A549 (cell line): Measurements from ENCODE around the gene TCN2. TPM values are rescaled to one million over a fixed set of nuclear protein-coding genes. Genes with fewer than 3 reads are reported as not detected.

Experiments used
- ATAC-seq, 2 experiments: fragments of 200-7000 bp in 1 of 2; fragments of >200 bp in 1 of 2; cut with Nextera tagmentation in 1 of 2; cut with Tn5 transposase in 1 of 2; 3 replicates each; pipeline versions ENCODE4 v1.8.0 to v1.9.1; 2018 to 2020; ENCODE audit warnings: mild to moderate bottlenecking in 1 of 2, moderate library complexity in 1 of 2
- CTCF ChIA-PET: fragments of 300-600 bp; sonication (Branson Sonifier 250); formaldehyde crosslinking; extraction: SDS; loops from one replicate; lab custom pipeline; 2021; ENCODE audit warnings: antibody characterized with exemption, inconsistent platforms; lab: Yijun Ruan, JAX
- POLR2A ChIA-PET: fragments of 350-600 bp; formaldehyde crosslinking; extraction: SDS; loops from one replicate; lab custom pipeline; 2021; ENCODE audit warnings: antibody characterized with exemption, inconsistent platforms; lab: Yijun Ruan, JAX
- DNase-seq, 2 experiments: peaks; one replicate each; pipeline versions ENCODE4 v3.0.0 to v3.0.0-alpha.2; 2011 to 2016; ENCODE audit warnings: low read depth in 1 of 2, low spot score in 1 of 2
- FAIRE-seq: peaks from 2 replicates; lab custom pipeline; 2011; peaks lifted over from hg19 to GRCh38; lab: Jason Lieb, UNC
- H3K27ac ChIP-seq, 2 experiments: fragments of >200 bp; sonication (Bioruptor Twin); formaldehyde crosslinking; 3 replicates each; pipeline ENCODE4 v1.5.1; 2016 to 2017
- H3K4me1 ChIP-seq: fragments of >200 bp; sonication (Bioruptor Twin); formaldehyde crosslinking; 3 replicates; pipeline ENCODE4 v1.6.1; 2016
- H3K4me2 ChIP-seq: fragments of >200 bp; sonication (Bioruptor Twin); formaldehyde crosslinking; 3 replicates; pipeline ENCODE4 v1.6.1; 2016
- H3K4me3 ChIP-seq: fragments of >200 bp; sonication (Bioruptor Twin); formaldehyde crosslinking; 3 replicates; pipeline ENCODE4 v1.5.1; 2016
- H3K9me3 ChIP-seq: fragments of >200 bp; sonication (Bioruptor Twin); formaldehyde crosslinking; 3 replicates; pipeline ENCODE4 v1.6.1; 2016
- ATOH8 ChIP-seq: fragments of 250-450 bp; sonication (Bioruptor Pico); IDR thresholded peaks from 2 replicates; pipeline ENCODE4 v1.5.0; 2020; ENCODE audit warnings: low read depth, mild to moderate bottlenecking, moderate library complexity
- BHLHE40 ChIP-seq: IDR thresholded peaks from 2 replicates; pipeline ENCODE4 v1.6.1; 2012; ENCODE audit warnings: low read depth, low read length, inconsistent platforms
- CBX8 ChIP-seq: fragments of 200-600 bp; sonication (generic); IDR thresholded peaks from 2 replicates; pipeline ENCODE4 v1.6.1; 2016
- CEBPB ChIP-seq, 2 experiments: fragments of >200 bp in 1 of 2; sonication (Bioruptor Twin) in 1 of 2; formaldehyde crosslinking in 1 of 2; IDR thresholded peaks; 2 replicates each; pipeline ENCODE4 v1.6.1; 2012 to 2016
- ELK1 ChIP-seq: fragments of 150-350 bp; IDR thresholded peaks from 2 replicates; pipeline ENCODE4 v1.6.1; 2014; ENCODE audit warnings: low read depth, mild to moderate bottlenecking, low read length
- ESRRA ChIP-seq: fragments of 150-350 bp; IDR thresholded peaks from 2 replicates; pipeline ENCODE4 v1.6.1; 2014; ENCODE audit warnings: mild to moderate bottlenecking, low read length, borderline replicate concordance
- FOSB ChIP-seq: fragments of 250-450 bp; sonication (Bioruptor Pico); IDR thresholded peaks from 2 replicates; pipeline ENCODE4 v1.5.0; 2020; ENCODE audit warnings: mild to moderate bottlenecking, moderate library complexity
- GATA3 ChIP-seq: IDR thresholded peaks from 2 replicates; pipeline ENCODE4 v1.6.1; 2012; ENCODE audit warnings: borderline replicate concordance
- HES2 ChIP-seq: fragments of >200 bp; sonication (Bioruptor Twin); formaldehyde crosslinking; IDR thresholded peaks from 2 replicates; pipeline ENCODE4 v1.6.1; 2016
- HMGXB4 ChIP-seq: fragments of 250-450 bp; sonication (Bioruptor Pico); IDR thresholded peaks from 2 replicates; pipeline ENCODE4 v1.5.0; 2021; ENCODE audit warnings: mild to moderate bottlenecking, moderate library complexity, borderline replicate concordance
- HOXB13 ChIP-seq: fragments of 250-450 bp; sonication (Bioruptor Pico); IDR thresholded peaks from 2 replicates; pipeline ENCODE4 v1.5.0; 2020; ENCODE audit warnings: low read depth, mild to moderate bottlenecking, moderate library complexity
- HOXB5 ChIP-seq: fragments of 250-450 bp; sonication (Bioruptor Pico); IDR thresholded peaks from 2 replicates; pipeline ENCODE4 v1.5.0; 2020; ENCODE audit warnings: mild to moderate bottlenecking, moderate library complexity
- JUN ChIP-seq, 2 experiments: fragments of >200 bp; sonication (Bioruptor Twin); formaldehyde crosslinking; IDR thresholded peaks; 2 replicates in 1 of 2; 3 replicates in 1 of 2; pipeline ENCODE4 v1.6.1; 2016 to 2017
- MAX ChIP-seq: IDR thresholded peaks from 2 replicates; pipeline ENCODE4 v1.6.1; 2012
- MAZ ChIP-seq: fragments of 150-350 bp; IDR thresholded peaks from 2 replicates; pipeline ENCODE4 v1.6.1; 2014; ENCODE audit warnings: antibody characterized with exemption, low read depth, low read length, borderline replicate concordance
- MYC ChIP-seq: IDR thresholded peaks from 2 replicates; pipeline ENCODE4 v1.6.1; 2012; ENCODE audit warnings: mild to moderate bottlenecking, inconsistent platforms, low read length, improper control_type of control experiment, borderline replicate concordance
- NFE2L2 ChIP-seq: fragments of 150-350 bp; conservative IDR thresholded peaks from 2 replicates; pipeline ENCODE4 v1.6.1; 2014; ENCODE audit warnings: low read length
- PHF8 ChIP-seq: fragments of 200-600 bp; sonication (generic); IDR thresholded peaks from 2 replicates; pipeline ENCODE4 v1.6.1; 2016; ENCODE audit warnings: low read depth, mild to moderate bottlenecking, antibody characterized with exemption, moderate library complexity, borderline replicate concordance
- POLR2AphosphoS2 ChIP-seq: conservative IDR thresholded peaks from 2 replicates; pipeline ENCODE4 v1.6.1; 2012; ENCODE audit warnings: low read length, improper control_type of control experiment, inconsistent platforms
- RARB ChIP-seq: fragments of 250-450 bp; sonication (Bioruptor Pico); IDR thresholded peaks from 2 replicates; pipeline ENCODE4 v1.8.0; 2021; ENCODE audit warnings: mild to moderate bottlenecking, moderate library complexity
- RCOR1 ChIP-seq: fragments of 150-350 bp; IDR thresholded peaks from 2 replicates; pipeline ENCODE4 v1.6.1; 2014; ENCODE audit warnings: antibody characterized with exemption, low read length, low read depth
- RFX5 ChIP-seq: fragments of 450-650 bp; IDR thresholded peaks from 2 replicates; pipeline ENCODE4 v1.7.1; 2014; ENCODE audit warnings: antibody characterized with exemption, mild to moderate bottlenecking, moderate library complexity
- SMC3 ChIP-seq: fragments of >200 bp; sonication (Bioruptor Twin); formaldehyde crosslinking; IDR thresholded peaks from 3 replicates; pipeline ENCODE4 v1.6.1; 2018; ENCODE audit warnings: inconsistent platforms
- SREBF2 ChIP-seq: fragments of 450-650 bp; IDR thresholded peaks from 2 replicates; pipeline ENCODE4 v1.6.1; 2014; ENCODE audit warnings: mild to moderate bottlenecking, moderate library complexity
- TP53 ChIP-seq: fragments of 250-450 bp; sonication (Bioruptor Pico); IDR thresholded peaks from 2 replicates; pipeline ENCODE4 v1.5.0; 2021; ENCODE audit warnings: mild to moderate bottlenecking, moderate library complexity
- ZC3H11A ChIP-seq: fragments of 450-650 bp; IDR thresholded peaks from 2 replicates; pipeline ENCODE4 v1.6.1; 2014; ENCODE audit warnings: antibody characterized with exemption, mild to moderate bottlenecking
- WGBS: methylation state at CpG from one replicate; pipeline ENCODE4 v1.1.6; 2017; ENCODE audit errors: missing lambda C conversion rate; 5-methylcytosine and 5-hydroxymethylcytosine counted together
- polyA plus RNA-seq, 4 experiments: library from polyadenylated mRNA; depleted of rRNA in 3 of 4; stranded (reverse); fragments of >200 nt; fragmentation: RNase III in 1 of 4; extraction: RNeasy Plus Mini Kit Qiagen cat#74134 plus additional on column Dnase treatment in 1 of 4; gene quantifications; 2 replicates in 3 of 4; 3 replicates in 1 of 4; pipeline ENCODE4 v1.2.3, GENCODE V29; 2011 to 2017

TCN2 gene
- polyA plus RNA-seq, 2 of the 4 experiments (the other 2 are of a cell fraction): 3.9 to 4.3 TPM

- FAIRE-seq (no peak), DNase-seq (peak in 1 of 2 experiments; percentile 30), ATAC-seq (peak; percentile 26 to 35; a peak in 5 of 6 replicates)
- H3K4me3 ChIP-seq: peak overlapping the region; percentile 69
- 6% methylated on average over 10 of the region's 10 CpGs for WGBS
- ChIA-PET POLR2A (no interaction called here), CTCF (interaction anchor here (2.2 kb wide), 1 partner anchor 87 kb away, joined by 12 read pairs; no protein-coding TSS in a partner anchor)
- TF ChIP-seq HOXB13 (CRISPR knock-in tag) (no peak), SREBF2 (no peak), RFX5 (no peak), HES2 (no peak), JUN (IDR thresholded peaks at IDR 0.05) (no peak), ZC3H11A (no peak), TP53 (CRISPR knock-in tag) (no peak), PHF8 (no peak), POLR2AphosphoS2 (no peak), SMC3 (no peak), HOXB5 (CRISPR knock-in tag) (no peak), ATOH8 (CRISPR knock-in tag) (no peak), HMGXB4 (no peak), RCOR1 (no peak), CBX8 (no peak), ELK1 (no peak)
- H3K4me1 ChIP-seq: peaks cover 6% of the 10 kb centered on the region; the same call in 1 of the 3 replicates
- no peaks in the 10 kb centered on the region for H3K9me3 ChIP-seq
- peak overlapping the region; percentile 69 to 88 for H3K27ac ChIP-seq
- peak overlapping the region; percentile 87 for H3K4me2 ChIP-seq
Observed at GRCh38 chr22:30668386-30668710, 61.4 kb downstream of the TCN2 start.

- Histone ChIP-seq H3K4me1 (peaks cover 6% of the 10 kb centered on the region; the same call in 1 of the 3 replicates), H3K9me3 (no peaks in the 10 kb centered on the region)
- CTCF ChIA-PET: interaction anchor here (0.8 to 3.1 kb wide), 2 partner anchors 11 to 84 kb away, joined by 3 to 11 read pairs; no protein-coding TSS in a partner anchor
- whole genome bisulfite sequencing: 69% methylated on average over 3 of the region's 3 CpGs
- no peak for ATAC-seq
- TF ChIP-seq ESRRA: no peak
- TF ChIP-seq MYC: no peak
- no peak for TF ChIP-seq BHLHE40
- TF ChIP-seq RFX5: no peak
- TF ChIP-seq HMGXB4: no peak
- no peak for TF ChIP-seq MAX
- TF ChIP-seq CEBPB (IDR thresholded peaks at IDR 0.05): no peak
- no peak for TF ChIP-seq NFE2L2
- no peak for TF ChIP-seq GATA3
- TF ChIP-seq MAZ: no peak
- TF ChIP-seq RARB (CRISPR knock-in tag): no peak
- TF ChIP-seq FOSB (CRISPR knock-in tag): no peak
- TF ChIP-seq SMC3: no peak
- TF ChIP-seq, all 56 proteins: peak for 0
- no peak overlapping the region for H3K27ac ChIP-seq
- POLR2A ChIA-PET: no interaction called here
- FAIRE-seq (no peak), DNase-seq (no peak)
- no peak overlapping the region for H3K4me3 ChIP-seq
- no peak overlapping the region for H3K4me2 ChIP-seq
Observed at GRCh38 chr22:30671071-30671470, 64.1 kb downstream of the TCN2 start.
